GM21576 (cell line): ENCODE measurements around the gene TYW1.
"Not testable (repeated sequence)": the region's sequence is repeated elsewhere in the genome, so short reads cannot be mapped to it uniquely, and the experiment has no call there.

Experiments
- ATAC-seq: cut with Tn5 transposase; IDR thresholded peaks from one replicate; pipeline ENCODE4 v1.9.1; 2021; ENCODE audit warnings: mild to moderate bottlenecking, moderate library complexity; ENCODE audit not compliant: unreplicated experiment

Gene TYW1, protein sequence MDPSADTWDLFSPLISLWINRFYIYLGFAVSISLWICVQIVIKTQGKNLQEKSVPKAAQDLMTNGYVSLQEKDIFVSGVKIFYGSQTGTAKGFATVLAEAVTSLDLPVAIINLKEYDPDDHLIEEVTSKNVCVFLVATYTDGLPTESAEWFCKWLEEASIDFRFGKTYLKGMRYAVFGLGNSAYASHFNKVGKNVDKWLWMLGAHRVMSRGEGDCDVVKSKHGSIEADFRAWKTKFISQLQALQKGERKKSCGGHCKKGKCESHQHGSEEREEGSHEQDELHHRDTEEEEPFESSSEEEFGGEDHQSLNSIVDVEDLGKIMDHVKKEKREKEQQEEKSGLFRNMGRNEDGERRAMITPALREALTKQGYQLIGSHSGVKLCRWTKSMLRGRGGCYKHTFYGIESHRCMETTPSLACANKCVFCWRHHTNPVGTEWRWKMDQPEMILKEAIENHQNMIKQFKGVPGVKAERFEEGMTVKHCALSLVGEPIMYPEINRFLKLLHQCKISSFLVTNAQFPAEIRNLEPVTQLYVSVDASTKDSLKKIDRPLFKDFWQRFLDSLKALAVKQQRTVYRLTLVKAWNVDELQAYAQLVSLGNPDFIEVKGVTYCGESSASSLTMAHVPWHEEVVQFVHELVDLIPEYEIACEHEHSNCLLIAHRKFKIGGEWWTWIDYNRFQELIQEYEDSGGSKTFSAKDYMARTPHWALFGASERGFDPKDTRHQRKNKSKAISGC

DNA sequence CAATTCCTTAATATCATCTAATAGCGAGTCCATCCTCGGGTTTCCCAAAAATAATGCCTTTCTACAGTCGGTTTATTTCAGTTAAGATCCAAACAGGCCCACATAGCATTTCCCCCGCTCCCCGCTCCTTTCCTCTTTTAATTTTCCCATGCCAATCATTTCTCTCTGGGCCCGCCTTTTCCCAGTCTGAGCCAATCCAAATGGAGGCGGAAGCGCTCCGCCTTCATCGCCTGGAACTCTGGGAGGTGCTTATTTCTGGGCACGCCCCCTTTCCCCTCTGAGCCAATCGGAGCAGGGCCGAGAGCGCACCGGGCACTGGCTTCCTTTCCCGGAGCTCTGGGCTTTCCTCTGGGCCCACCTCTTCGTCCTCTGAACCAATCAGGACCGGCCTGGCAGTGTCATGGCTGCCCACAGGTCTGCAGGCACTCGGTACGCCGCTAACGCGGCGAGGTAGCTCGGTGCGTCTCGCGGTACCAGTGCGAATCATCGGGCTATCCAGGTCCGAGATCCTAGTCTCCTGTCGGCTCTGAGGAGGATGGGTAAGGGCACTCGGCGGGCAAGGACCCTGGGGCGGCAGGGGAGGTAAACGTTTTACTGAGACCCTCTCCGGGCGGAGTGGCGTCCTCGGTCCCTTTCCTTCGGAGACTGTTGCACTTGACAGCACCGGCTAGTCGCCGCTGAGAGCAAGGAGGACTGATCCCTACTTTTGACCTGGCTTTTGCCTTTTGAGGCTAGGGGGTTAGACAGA is at the start of gene TYW1:
Gene TYW1 (plus strand): TSS at position 390 of the 748 bp plus-strand sequence. CDS start 146 bp downstream, at position 536.
- peak; percentile 87 for ATAC-seq

DNA sequence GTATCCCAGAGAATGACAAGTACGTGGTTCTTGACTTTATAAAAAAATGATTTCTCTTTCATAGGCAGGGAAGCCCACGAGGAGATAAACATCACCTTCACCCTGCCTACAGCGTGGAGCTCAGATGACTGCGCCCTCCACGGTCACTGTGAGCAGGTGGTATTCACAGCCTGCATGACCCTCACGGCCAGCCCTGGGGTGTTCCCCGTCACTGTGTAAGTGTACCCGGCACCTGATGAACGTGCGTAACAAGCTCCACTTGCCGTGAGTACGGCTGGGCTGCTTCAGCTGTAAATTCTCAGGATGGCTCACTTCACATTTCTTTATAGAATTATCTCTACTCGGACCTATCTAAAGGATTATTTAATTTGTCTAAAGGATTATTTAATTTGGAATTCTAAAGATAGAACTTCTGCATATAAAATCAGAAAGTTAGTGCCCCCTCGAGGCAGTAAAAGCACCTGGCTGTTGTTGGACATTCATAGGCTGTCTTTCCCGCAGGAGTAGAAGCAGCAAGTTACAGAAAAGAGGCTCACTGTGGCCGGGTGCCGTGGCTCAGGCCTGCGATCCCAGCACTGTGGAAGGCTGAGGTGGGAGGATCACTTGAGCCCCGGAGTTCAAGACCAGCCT is 48.0 kb upstream of the TYW1 start:
- no peak for ATAC-seq

- ATAC-seq: no peak
Measured at GRCh38 chr7:66950311-66950710, 46.3 kb upstream of the TYW1 start.

DNA sequence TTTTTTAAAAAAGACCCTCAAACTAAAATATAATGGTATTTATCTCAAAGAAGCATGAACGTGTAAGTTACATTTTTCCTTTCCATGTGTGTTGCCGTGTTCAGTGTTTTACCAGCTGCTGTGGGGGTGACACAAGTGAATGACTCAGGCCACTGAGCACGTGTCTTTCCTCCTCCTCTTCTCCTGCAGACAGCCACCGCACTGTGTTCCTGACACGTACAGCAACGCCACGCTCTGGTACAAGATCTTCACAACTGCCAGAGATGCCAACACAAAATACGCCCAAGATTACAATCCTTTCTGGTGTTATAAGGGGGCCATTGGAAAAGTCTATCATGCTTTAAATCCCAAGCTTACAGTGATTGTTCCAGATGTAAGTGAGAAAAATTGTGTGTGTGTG is 45.9 kb upstream of the TYW1 start:
- no peak for ATAC-seq

GRCh38 chr7:66952343-66953043 is 44.1 kb upstream of the TYW1 start:
- no peak for ATAC-seq

DNA sequence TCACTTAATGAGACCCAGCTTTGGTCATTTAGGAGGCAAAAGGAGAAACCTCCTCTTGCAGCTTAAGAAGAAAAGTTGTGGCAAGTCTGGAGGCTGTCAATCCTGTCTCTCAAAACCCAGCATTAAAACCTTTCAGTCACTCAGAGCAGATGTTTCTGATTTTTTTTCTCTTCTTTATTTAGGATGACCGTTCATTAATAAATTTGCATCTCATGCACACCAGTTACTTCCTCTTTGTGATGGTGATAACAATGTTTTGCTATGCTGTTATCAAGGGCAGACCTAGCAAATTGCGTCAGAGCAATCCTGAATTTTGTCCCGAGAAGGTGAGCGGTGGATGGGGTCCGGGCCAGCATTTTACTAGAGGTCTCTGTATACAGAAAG is 43.6 kb upstream of the TYW1 start:
- ATAC-seq: no peak

DNA sequence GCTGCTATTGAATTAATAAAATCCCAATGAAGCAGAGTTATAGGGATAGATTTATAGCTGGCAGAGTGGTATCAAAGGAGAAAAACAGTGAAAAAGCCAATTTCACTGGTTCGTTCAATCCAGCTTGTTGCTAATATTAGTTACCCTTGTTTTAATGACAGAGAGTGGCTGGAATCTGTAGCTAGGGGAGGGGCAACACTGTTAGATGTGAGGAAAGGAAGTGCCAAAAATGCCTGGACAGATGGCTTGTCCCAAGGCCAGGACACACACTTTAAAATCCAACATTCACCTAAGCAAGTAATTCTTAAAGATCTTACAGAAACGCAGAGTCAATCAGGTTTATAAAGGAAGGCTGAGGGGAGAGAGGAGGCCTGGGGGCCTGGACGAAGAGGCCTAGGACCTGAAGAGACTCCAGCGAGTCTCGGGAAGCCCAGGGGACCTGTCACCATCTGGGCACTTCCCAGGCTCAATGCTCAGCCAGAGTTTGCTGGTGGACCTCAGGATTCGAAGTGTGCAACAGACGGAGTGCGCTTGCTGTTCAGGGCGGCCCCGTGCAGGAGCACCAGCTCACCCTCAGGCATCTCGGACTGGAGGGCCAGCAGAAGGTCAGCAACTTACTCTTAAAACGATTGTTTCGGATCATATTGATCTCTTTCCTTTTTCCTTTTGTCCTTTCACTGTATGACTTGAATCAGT is 38.9 kb upstream of the TYW1 start:
- ATAC-seq: no peak

GRCh38 chr7:66958538-66959350 is 37.9 kb upstream of the TYW1 start:
- no peak for ATAC-seq

DNA sequence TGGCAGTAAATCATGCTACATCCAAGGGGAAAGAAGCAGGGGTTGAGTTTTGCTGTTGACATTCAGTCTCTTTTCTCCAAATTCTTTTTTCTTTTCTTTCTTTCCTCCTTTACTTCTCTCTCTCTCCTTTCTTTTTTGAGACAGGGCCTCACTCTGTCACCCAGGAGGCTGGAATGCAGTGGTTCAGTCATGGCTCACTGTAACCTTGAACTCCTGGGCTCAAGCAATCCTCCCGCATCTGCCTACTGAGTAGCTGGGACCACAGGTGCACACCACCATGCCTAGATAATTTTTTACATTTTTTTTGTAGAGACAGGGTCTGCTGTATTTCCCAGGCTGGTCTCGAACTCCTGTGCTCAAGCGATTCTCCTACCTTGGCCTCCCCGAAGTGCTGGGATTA is 36.4 kb upstream of the TYW1 start:
- no peak for ATAC-seq

- no peak for ATAC-seq
Measured at GRCh38 chr7:66961096-66961495, 35.5 kb upstream of the TYW1 start.

DNA sequence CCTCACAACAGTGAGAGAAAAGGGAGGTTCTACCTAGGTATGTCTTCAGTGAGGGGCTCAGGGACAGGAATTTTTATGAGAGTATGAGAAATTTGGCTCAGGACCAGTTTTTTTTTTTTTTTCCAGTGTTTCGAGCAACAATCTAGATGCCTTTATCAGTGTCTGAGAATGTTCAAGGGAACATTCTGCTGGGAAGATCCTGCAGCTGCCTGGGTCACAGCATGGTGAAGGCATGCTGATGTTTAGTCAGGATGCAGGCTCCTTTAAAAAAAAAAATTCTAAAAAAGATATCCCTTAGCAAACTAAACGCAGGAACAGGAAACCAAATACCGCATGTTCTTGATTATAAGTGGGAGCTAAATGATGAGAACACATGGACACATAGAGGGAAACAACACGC is 32.2 kb upstream of the TYW1 start:
- no peak for ATAC-seq

GRCh38 chr7:66967029-66967428 is 29.6 kb upstream of the TYW1 start:
- no peak for ATAC-seq

GRCh38 chr7:66969001-66969400 is 27.6 kb upstream of the TYW1 start:
- not testable (repeated sequence) for ATAC-seq

GRCh38 chr7:66970310-66970709 is 26.3 kb upstream of the TYW1 start:
- ATAC-seq: no peak

DNA sequence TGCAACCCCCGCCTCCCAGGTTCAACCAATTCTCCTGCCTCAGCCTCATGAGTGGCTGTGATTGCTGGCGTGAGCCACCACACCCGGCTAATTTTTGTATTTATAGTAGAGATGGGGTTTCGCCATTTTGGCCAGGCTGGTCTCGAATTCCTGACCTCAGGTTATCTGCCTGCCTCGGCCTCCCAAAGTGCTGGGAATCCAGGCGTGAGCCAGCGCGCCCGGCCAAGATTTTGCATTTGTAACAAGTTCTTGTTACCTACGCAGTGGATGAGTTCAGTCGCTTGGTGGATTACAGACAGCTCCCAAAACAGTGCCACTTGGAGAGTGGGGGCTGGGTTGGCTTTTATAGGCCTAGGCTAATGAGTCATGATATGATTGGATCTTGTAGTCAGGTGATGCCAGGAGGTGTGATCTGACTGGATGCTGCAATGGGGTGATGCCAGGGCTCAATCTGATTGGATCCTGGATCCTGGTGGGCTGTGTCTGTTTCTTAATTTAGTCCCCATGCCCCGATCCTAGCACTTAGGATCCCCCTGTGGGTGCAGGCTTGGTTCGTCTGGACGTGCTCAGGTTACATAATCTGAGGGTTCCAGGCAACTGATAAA is 21.5 kb upstream of the TYW1 start:
- no peak for ATAC-seq

DNA sequence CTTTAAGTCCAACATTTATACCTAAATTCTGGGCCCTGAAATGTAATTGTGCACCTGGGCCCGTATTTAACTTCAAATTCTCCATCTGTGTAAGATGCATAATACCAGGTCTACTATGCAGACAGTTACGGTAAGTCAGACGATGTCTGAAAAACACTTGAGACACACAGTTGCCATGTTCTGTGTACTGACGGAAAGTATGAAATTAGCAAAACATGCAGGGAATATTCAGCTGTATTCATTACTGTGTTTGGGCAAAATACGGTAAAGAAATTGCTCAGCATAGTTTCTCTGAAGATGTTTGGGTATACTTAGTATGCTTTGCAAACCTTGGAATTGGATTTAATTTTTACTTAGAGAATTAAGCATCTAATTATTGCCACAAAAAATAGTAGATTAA is 18.3 kb upstream of the TYW1 start:
- ATAC-seq: not testable (repeated sequence)

GRCh38 chr7:66979013-66979412 is 17.6 kb upstream of the TYW1 start:
- not testable (repeated sequence) for ATAC-seq

GRCh38 chr7:66980336-66980735 is 16.3 kb upstream of the TYW1 start:
- not testable (repeated sequence) for ATAC-seq

GRCh38 chr7:66989552-66989951 is 7.1 kb upstream of the TYW1 start:
- not testable (repeated sequence) for ATAC-seq
